CD4-positive, alpha-beta memory T cell (primary cell): ENCODE results near the gene PILRB. TPM values are rescaled to one million over a fixed set of nuclear protein-coding genes. Genes with fewer than 3 reads are reported as not detected.
"Not testable (repeated sequence)": the region's sequence is repeated elsewhere in the genome, so short reads cannot be mapped to it uniquely, and the experiment has no call there.

Experiments
- CTCF ChIA-PET: fragments of 350-600 bp; sonication (Branson Sonifier 250); formaldehyde crosslinking; loops from one replicate; lab custom pipeline; 2021; ENCODE audit warnings: inconsistent platforms; ENCODE audit not compliant: partially characterized antibody; lab: Charles Lee
- POLR2A ChIA-PET: fragments of 350-600 bp; sonication (Branson Sonifier 250); formaldehyde crosslinking; loops from one replicate; lab custom pipeline; 2021; ENCODE audit not compliant: partially characterized antibody; lab: Charles Lee
- DNase-seq, 5 donors: peaks; one replicate each; pipeline versions ENCODE4 v3.0.0 to v3.0.0-alpha.2; 2020 to 2022; ENCODE audit warnings: mixed read lengths in 1 of 5
- H3K27ac ChIP-seq: one replicate; pipeline ENCODE4 v1.7.0; 2013; ENCODE audit warnings: low read depth, low read length
- H3K27me3 ChIP-seq: 2 replicates; pipeline ENCODE4 v1.7.0; 2013; ENCODE audit warnings: mild to moderate bottlenecking, low read length, moderate library complexity; ENCODE audit not compliant: insufficient read depth
- H3K36me3 ChIP-seq: 2 replicates; pipeline ENCODE4 v1.7.0; 2013; ENCODE audit warnings: mild to moderate bottlenecking, low read length, moderate library complexity; ENCODE audit not compliant: insufficient read depth
- H3K4me1 ChIP-seq: 2 replicates; pipeline ENCODE4 v1.7.0; 2013; ENCODE audit warnings: mild to moderate bottlenecking, low read length, moderate library complexity; ENCODE audit not compliant: insufficient read depth
- H3K4me3 ChIP-seq, 2 donors: one replicate each; pipeline ENCODE4 v1.7.0; 2013; ENCODE audit warnings: low read length in 2 of 2, mild to moderate bottlenecking in 1 of 2
- H3K9me3 ChIP-seq, 2 donors: one replicate each; pipeline ENCODE4 v1.7.0; 2013; ENCODE audit warnings: low read length in 2 of 2, control low read depth in 1 of 2; ENCODE audit not compliant: control insufficient read depth in 1 of 2
- H3K27ac Mint-ChIP-seq, 7 donors: one replicate each; pipeline ENCODE4 v1.8.0; 2020 to 2021; ENCODE audit warnings: mixed read lengths in 7 of 7, mild to moderate bottlenecking in 6 of 7, inconsistent platforms in 3 of 7, moderate library complexity in 3 of 7
- H3K27me3 Mint-ChIP-seq, 2 donors: one replicate each; pipeline ENCODE4 v1.8.0; 2020 to 2021; ENCODE audit warnings: mixed read lengths in 2 of 2
- H3K36me3 Mint-ChIP-seq, 2 donors: one replicate each; pipeline ENCODE4 v1.8.0; 2020 to 2021; ENCODE audit warnings: mixed read lengths in 2 of 2, inconsistent platforms in 1 of 2, mild to moderate bottlenecking in 1 of 2
- H3K4me1 Mint-ChIP-seq, 4 donors: one replicate each; pipeline ENCODE4 v1.8.0; 2020 to 2021; ENCODE audit warnings: mixed read lengths in 4 of 4, mild to moderate bottlenecking in 1 of 4
- H3K4me3 Mint-ChIP-seq, 8 donors: one replicate each; pipeline ENCODE4 v1.8.0; 2020 to 2021; ENCODE audit warnings: mixed read lengths in 8 of 8, mild to moderate bottlenecking in 7 of 8, moderate library complexity in 6 of 8, inconsistent platforms in 3 of 8
- H3K9me3 Mint-ChIP-seq, 8 donors: one replicate each; pipeline ENCODE4 v1.8.0; 2020 to 2021; ENCODE audit warnings: mixed read lengths in 8 of 8, mild to moderate bottlenecking in 5 of 8, inconsistent platforms in 3 of 8, moderate library complexity in 1 of 8
- intact Hi-C: fragments of 100-400 bp; cut with micrococcal nuclease; formaldehyde crosslinking; loops from one replicate; pipeline ENCODE4 v1.15.1; 2023
- polyA plus RNA-seq, 2 donors: library from polyadenylated mRNA; unstranded; fragments of 300-500 nt; fragmentation: Illumina TruSeq; gene quantifications; one replicate each; pipeline ENCODE4 v1.2.3, GENCODE V29; 2021
- total RNA-seq, 2 experiments: library from RNA; stranded (reverse); gene quantifications; one replicate each; pipeline ENCODE4 v1.2.3, GENCODE V29; 2021

The PILRB gene
- total and polyA plus RNA-seq, 4 experiments from 2014 or later, result 1.1 to 117 (median 54.7) TPM

DNA sequence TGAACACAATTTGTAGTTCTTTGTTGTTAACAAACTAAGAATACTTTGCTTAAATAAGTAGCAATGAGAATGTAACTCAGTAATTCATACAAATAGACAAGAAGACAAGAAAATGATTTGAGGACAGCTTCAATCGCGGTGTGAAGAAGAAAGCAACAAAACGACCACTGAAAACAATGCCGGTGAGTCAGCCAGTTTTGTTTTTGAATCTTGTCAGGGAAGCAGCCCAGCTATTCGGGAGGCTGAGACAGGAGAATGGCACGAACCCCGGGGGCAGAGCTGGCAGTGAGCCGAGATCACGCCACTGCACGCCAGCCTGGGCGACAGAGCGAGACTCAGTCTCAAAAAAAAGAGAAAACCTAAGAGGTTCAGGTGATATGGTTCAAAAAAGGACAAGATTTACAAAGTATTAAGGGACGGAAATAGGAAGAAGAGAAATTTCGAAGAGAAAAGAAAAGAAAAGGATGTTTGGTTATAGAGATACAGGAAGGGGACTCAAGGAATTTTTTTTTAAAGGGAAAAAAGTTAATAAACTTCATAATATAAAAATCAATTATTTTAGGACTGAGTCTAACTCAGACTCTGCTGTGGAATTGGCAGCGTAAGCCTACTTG lies 19.7 kb upstream of the PILRB start:
- Mint-ChIP-seq H3K4me3 (peak overlapping the region in 1 of 8 donors; percentile 41), H3K36me3 (peaks cover 15 to 37% of the 10 kb centered on the region in 2 donors), H3K27ac (peak overlapping the region in 4 of 7 donors; percentile 63 to 90 (median 76)), H3K4me1 (peaks cover 14 to 37% (median 19%) of the 10 kb centered on the region in 4 donors)
- H3K27me3 Mint-ChIP-seq, H3K4me3 ChIP-seq, H3K9me3 Mint-ChIP-seq, H3K27me3 ChIP-seq, CTCF ChIA-PET, H3K27ac ChIP-seq, DNase-seq, H3K36me3 ChIP-seq, intact Hi-C loops, POLR2A ChIA-PET, H3K4me1 ChIP-seq, H3K9me3 ChIP-seq: not testable (repeated sequence)

DNA sequence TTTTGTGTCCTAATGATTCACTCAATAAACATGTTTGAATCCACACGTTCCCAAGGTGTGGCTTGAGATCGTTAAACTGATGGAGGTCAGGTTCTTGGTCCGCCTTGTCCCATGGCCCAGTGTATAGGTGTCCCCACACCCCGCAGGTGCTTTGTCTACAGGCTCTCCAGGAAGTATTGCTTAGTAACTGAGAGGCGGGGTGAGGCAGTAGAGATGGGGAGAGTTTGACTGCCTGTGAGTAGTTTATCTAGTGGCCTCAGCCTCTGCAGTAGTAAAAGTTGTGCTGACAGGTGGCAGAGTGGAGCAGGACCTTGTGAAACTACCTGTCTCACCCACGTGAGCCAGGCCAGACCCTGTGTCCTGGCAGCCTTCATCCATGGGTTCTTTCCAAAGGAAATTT lies 16.6 kb upstream of the PILRB start:
- peaks cover 17 to 42% (median 23%) of the 10 kb centered on the region in 4 donors for H3K4me1 Mint-ChIP-seq
- peaks cover 21 to 44% of the 10 kb centered on the region in 2 donors for H3K36me3 Mint-ChIP-seq
- intact Hi-C loops, result loop anchor here (5.0 kb wide), 1 partner anchor 69 kb away; no protein-coding TSS in a partner anchor
- H3K9me3 Mint-ChIP-seq, H3K27me3 Mint-ChIP-seq, H3K9me3 ChIP-seq, CTCF ChIA-PET, H3K27me3 ChIP-seq, H3K36me3 ChIP-seq, DNase-seq, H3K4me3 ChIP-seq, POLR2A ChIA-PET, H3K27ac ChIP-seq, H3K4me3 Mint-ChIP-seq: not testable (repeated sequence)
- peaks cover 25% of the 10 kb centered on the region for H3K4me1 ChIP-seq
- H3K27ac Mint-ChIP-seq, result peak overlapping the region; percentile 0 to 86 (median 65)

GRCh38 chr7:100342765-100343164 lies 15.2 kb upstream of the PILRB start:
- ChIA-PET POLR2A (interaction anchor here (1.4 kb wide), 1 partner anchor 122 kb away, joined by 4 read pairs; no protein-coding TSS in a partner anchor), CTCF (interaction anchor here (1.6 kb wide), 1 partner anchor 214 kb away, joined by 3 read pairs; no protein-coding TSS in a partner anchor)
- Mint-ChIP-seq H3K27me3 (no peaks in the 10 kb centered on the region), H3K9me3 (no peaks in the 10 kb centered on the region), H3K36me3 (peaks cover 26 to 57% of the 10 kb centered on the region in 2 donors), H3K27ac (peak overlapping the region; percentile 83 to 92 (median 87)), H3K4me1 (peaks cover 14 to 34% (median 19%) of the 10 kb centered on the region in 4 donors), H3K4me3 (peak overlapping the region in 1 of 8 donors; percentile 43)
- Histone ChIP-seq H3K4me1 (peaks cover 21% of the 10 kb centered on the region), H3K36me3 (peaks cover 25% of the 10 kb centered on the region), H3K9me3 (no peaks in the 10 kb centered on the region), H3K27me3 (no peaks in the 10 kb centered on the region), H3K27ac (no peak overlapping the region), H3K4me3 (no peak overlapping the region)
- no peak for DNase-seq
- intact Hi-C loops, result loop anchor here (5.0 kb wide), 1 partner anchor 70 kb away; no protein-coding TSS in a partner anchor

GRCh38 chr7:100344124-100344559 lies 13.8 kb upstream of the PILRB start:
- H3K36me3 Mint-ChIP-seq, result peaks cover 31 to 58% of the 10 kb centered on the region in 2 donors
- H3K27me3 Mint-ChIP-seq, DNase-seq, H3K27me3 ChIP-seq, H3K4me3 ChIP-seq, H3K9me3 ChIP-seq, H3K9me3 Mint-ChIP-seq: not testable (repeated sequence)
- intact Hi-C loops, result loop anchor here (2.0 to 5.0 kb wide), 4 partner anchors 72 to 211 kb away; partner anchors contain the start of genes MEPCE and ZCWPW1
- H3K4me3 Mint-ChIP-seq, result peak overlapping the region in 7 of 8 donors; percentile 25 to 82 (median 77)
- POLR2A ChIA-PET, result interaction anchor here (0.5 to 1.6 kb wide), 6 partner anchors 72 to 517 kb away, joined by 3 to 11 read pairs (median 3); partner anchors contain the start of genes MEPCE, PVRIG and ZCWPW1
- H3K27ac ChIP-seq, result peak overlapping the region; percentile 81
- peaks cover 28% of the 10 kb centered on the region for H3K36me3 ChIP-seq
- peak overlapping the region; percentile 86 to 99 (median 98) for H3K27ac Mint-ChIP-seq
- CTCF ChIA-PET, result interaction anchor here (1.0 kb wide), 1 partner anchor 94 kb away, joined by 3 read pairs; no protein-coding TSS in a partner anchor
- peaks cover 10 to 28% (median 17%) of the 10 kb centered on the region in 4 donors for H3K4me1 Mint-ChIP-seq
- peaks cover 21% of the 10 kb centered on the region for H3K4me1 ChIP-seq

GRCh38 chr7:100344560-100345287 lies 13.2 kb upstream of the PILRB start:
- intact Hi-C loops, result loop anchor here (1.0 to 5.0 kb wide), 5 partner anchors 8 to 212 kb away; partner anchors contain the start of genes MEPCE and ZCWPW1
- not testable (repeated sequence) for H3K9me3 Mint-ChIP-seq, H3K27me3 ChIP-seq, H3K9me3 ChIP-seq, H3K4me3 ChIP-seq, H3K27me3 Mint-ChIP-seq
- POLR2A ChIA-PET, result interaction anchor here (0.5 to 1.6 kb wide), 7 partner anchors 73 to 516 kb away, joined by 3 to 11 read pairs (median 3); partner anchors contain the start of genes MEPCE, PVRIG and ZCWPW1
- peaks cover 10 to 28% (median 17%) of the 10 kb centered on the region in 4 donors for H3K4me1 Mint-ChIP-seq
- Histone ChIP-seq H3K36me3 (peaks cover 33% of the 10 kb centered on the region), H3K4me1 (peaks cover 21% of the 10 kb centered on the region), H3K27ac (peak overlapping the region; percentile 81)
- H3K27ac Mint-ChIP-seq, result peak overlapping the region; percentile 86 to 99 (median 98)
- peak; percentile 86 to 98 (median 94) for DNase-seq
- CTCF ChIA-PET, result interaction anchor here (0.9 to 2.3 kb wide), 4 partner anchors 10 to 127 kb away, joined by 3 to 13 read pairs (median 5); no protein-coding TSS in a partner anchor
- H3K4me3 Mint-ChIP-seq, result peak overlapping the region; percentile 37 to 82 (median 77)
- peaks cover 34 to 60% of the 10 kb centered on the region in 2 donors for H3K36me3 Mint-ChIP-seq

DNA sequence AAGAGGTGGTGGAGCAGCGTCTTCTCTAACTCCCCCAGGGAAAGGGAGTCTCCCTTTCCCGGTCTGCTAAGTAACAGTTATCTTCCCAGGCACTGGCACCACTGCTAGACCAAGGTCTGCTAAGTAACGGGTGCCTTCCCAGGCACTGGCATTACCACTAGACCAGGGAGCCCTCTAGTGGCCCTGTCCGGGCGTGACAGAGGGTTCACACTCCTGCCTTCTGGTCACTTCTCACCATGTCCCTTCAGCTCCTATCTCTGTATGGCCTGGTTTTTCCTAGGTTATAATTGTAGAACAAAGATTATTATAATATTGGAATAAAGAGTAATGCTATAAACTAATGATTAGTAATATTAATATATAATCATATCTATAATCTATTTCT lies 12.6 kb upstream of the PILRB start:
- peak overlapping the region; percentile 79 to 99 (median 98) for H3K27ac Mint-ChIP-seq
- intact Hi-C loops, result loop anchor here (1.0 to 2.0 kb wide), 4 partner anchors 9 to 212 kb away; partner anchors contain the start of genes MEPCE and ZCWPW1
- not testable (repeated sequence) for H3K9me3 Mint-ChIP-seq, H3K27me3 Mint-ChIP-seq, H3K27me3 ChIP-seq, H3K9me3 ChIP-seq, H3K4me3 ChIP-seq
- H3K4me1 Mint-ChIP-seq, result peaks cover 10 to 28% (median 19%) of the 10 kb centered on the region in 4 donors
- H3K36me3 ChIP-seq, result peaks cover 36% of the 10 kb centered on the region
- ChIA-PET CTCF (interaction anchor here (0.6 to 2.3 kb wide), 7 partner anchors 9 to 215 kb away, joined by 3 to 13 read pairs (median 3); no protein-coding TSS in a partner anchor), POLR2A (interaction anchor here (0.6 to 1.6 kb wide), 6 partner anchors 73 to 263 kb away, joined by 3 to 11 read pairs (median 3); partner anchors contain the start of genes MEPCE, PVRIG and ZCWPW1)
- H3K4me1 ChIP-seq, result peaks cover 21% of the 10 kb centered on the region
- peak overlapping the region; percentile 81 for H3K27ac ChIP-seq
- H3K4me3 Mint-ChIP-seq, result peak overlapping the region in 7 of 8 donors; percentile 37 to 82 (median 77)
- DNase-seq, result peak; percentile 50 to 79 (median 64)
- H3K36me3 Mint-ChIP-seq, result peaks cover 37 to 59% of the 10 kb centered on the region in 2 donors
